Glomerular endothelial cell (primary cell): Measurements from ENCODE around the gene CAMKV. TPM values are rescaled to one million over a fixed set of nuclear protein-coding genes. Genes with fewer than 3 reads are reported as not detected.
"Not testable (repeated sequence)": the region's sequence is repeated elsewhere in the genome, so short reads cannot be mapped to it uniquely, and the experiment has no call there.

Experiments used
- DNase-seq: peaks from one replicate; pipeline ENCODE4 v3.0.0-alpha.2; 2011; ENCODE audit warnings: low read depth, low spot score; ENCODE audit errors: extremely low read depth
- total RNA-seq: library from RNA; depleted of rRNA; stranded (reverse); fragments of >200 nt; gene quantifications from 2 replicates; pipeline ENCODE4 v1.2.3, GENCODE V29; 2015

The CAMKV gene
- total RNA-seq, 1 donor from 2014 or later = not detected

- peak; percentile 71 for DNase-seq
Observed at GRCh38 chr3:49856181-49857005, 13.3 kb downstream of the CAMKV start, which contains the start of gene TRAIP. TSS of gene TRAIP (minus strand) at chr3:49856564. CDS start at chr3:49856453, 111 bp downstream.

GRCh38 chr3:49855662-49856061, 14.0 kb downstream of the CAMKV start:
- DNase-seq = no peak

GRCh38 chr3:49845694-49846093, 24.0 kb downstream of the CAMKV start:
- no peak for DNase-seq

GRCh38 chr3:49844464-49845183, 25.1 kb downstream of the CAMKV start:
- DNase-seq = no peak

- no peak for DNase-seq
Observed at GRCh38 chr3:49842843-49843517, 26.7 kb downstream of the CAMKV start.

- DNase-seq = no peak
Observed at GRCh38 chr3:49841806-49842205, 27.9 kb downstream of the CAMKV start.

- peak; percentile 36 for DNase-seq
Observed at GRCh38 chr3:49841126-49841696, 28.5 kb downstream of the CAMKV start.

GRCh38 chr3:49840388-49840787, 29.3 kb downstream of the CAMKV start:
- DNase-seq = no peak

- peak; percentile 41 for DNase-seq
Observed at GRCh38 chr3:49839193-49839809, 30.4 kb downstream of the CAMKV start.

GRCh38 chr3:49831341-49831740, 38.4 kb downstream of the CAMKV start:
- no peak for DNase-seq

- DNase-seq = no peak
Observed at GRCh38 chr3:49826016-49826415, 43.7 kb downstream of the CAMKV start.

- DNase-seq = not testable (repeated sequence)
Observed at GRCh38 chr3:49823131-49823530, 46.6 kb downstream of the CAMKV start.

- DNase-seq = no peak
Observed at GRCh38 chr3:49813497-49814174, 56.1 kb downstream of the CAMKV start, which contains the start of gene UBA7. TSS of gene UBA7 (minus strand) at chr3:49813953. CDS start at chr3:49813787, 166 bp downstream.

- DNase-seq = no peak
Observed at GRCh38 chr3:49812916-49813496, 56.7 kb downstream of the CAMKV start.

Other genes with a start within 250 kb of the CAMKV start
- gene APEH, start 195.6 kb downstream of the CAMKV start, total RNA-seq = 58.5 and 73.2 TPM in 2 replicates
- 6.7 and 9.6 TPM in 2 replicates for gene MST1, start 180.4 kb downstream of the CAMKV start, total RNA-seq
- 26.4 and 35.5 TPM in 2 replicates for gene RNF123, start 180.3 kb downstream of the CAMKV start, total RNA-seq
- gene AMIGO3, start 150.2 kb downstream of the CAMKV start, total RNA-seq = 0.19 and 1.2 TPM in 2 replicates
- gene GMPPB, start 146.0 kb downstream of the CAMKV start, total RNA-seq = 27.6 and 33.0 TPM in 2 replicates
- gene IP6K1, start 83.4 kb downstream of the CAMKV start, total RNA-seq = 50.5 and 59.3 TPM in 2 replicates
- gene CDHR4, start 70.0 kb downstream of the CAMKV start, total RNA-seq = not detected in 2 replicates
- gene INKA1, start 66.6 kb downstream of the CAMKV start, total RNA-seq = 29.6 and 29.8 TPM in 2 replicates
- 46.2 and 79.4 TPM in 2 replicates for gene UBA7, start 56.0 kb downstream of the CAMKV start, total RNA-seq
- 2.7 and 5.2 TPM in 2 replicates for gene TRAIP, start 13.3 kb downstream of the CAMKV start, total RNA-seq
- 0.10 and 0.18 TPM in 2 replicates for gene MST1R, start 34.0 kb upstream of the CAMKV start, total RNA-seq
- gene MON1A, start 59.9 kb upstream of the CAMKV start, total RNA-seq = 12.4 and 19.8 TPM in 2 replicates
- 45.8 and 61.6 TPM in 2 replicates for gene RBM6, start 70.2 kb upstream of the CAMKV start, total RNA-seq
- gene RBM5, start 219.0 kb upstream of the CAMKV start, total RNA-seq = 63.9 and 151 TPM in 2 replicates